MCF 10A (cell line): ENCODE results near the gene ASXL3. TPM values are rescaled to one million over a fixed set of nuclear protein-coding genes. Genes with fewer than 3 reads are reported as not detected.

ENCODE experiments used
- BruUV-seq: library from RNA; stranded (reverse); fragments of 400-500 nt; replicated peaks from 2 replicates; lab custom pipeline; 2021; lab: Mats Ljungman, UMichigan
- CTCF ChIA-PET: fragments of 300-600 bp; sonication (Branson Sonifier 250); formaldehyde crosslinking; extraction: SDS; loops from one replicate; lab custom pipeline; 2021; ENCODE audit warnings: antibody characterized with exemption, inconsistent platforms; lab: Yijun Ruan, JAX
- POLR2A ChIA-PET: fragments of 300-600, 350-650 bp; sonication (Branson Sonifier 250); formaldehyde crosslinking; extraction: SDS; loops from one replicate; lab custom pipeline; 2020; ENCODE audit warnings: antibody characterized with exemption, inconsistent platforms; lab: Yijun Ruan, JAX
- DNase-seq: peaks from one replicate; pipeline ENCODE4 v3.0.0-alpha.2; 2018; ENCODE audit not compliant: unreplicated experiment
- H3K27ac Mint-ChIP-seq: one replicate; pipeline ENCODE4 v1.8.0; 2022; ENCODE audit warnings: mild to moderate bottlenecking, low read depth, mixed read lengths; ENCODE audit not compliant: unreplicated experiment
- H3K27me3 Mint-ChIP-seq: one replicate; pipeline ENCODE4 v1.8.0; 2022; ENCODE audit warnings: mixed read lengths; ENCODE audit not compliant: insufficient read depth, unreplicated experiment
- H3K36me3 Mint-ChIP-seq: one replicate; pipeline ENCODE4 v1.8.0; 2022; ENCODE audit warnings: mild to moderate bottlenecking, moderate library complexity, mixed read lengths; ENCODE audit not compliant: insufficient read depth, unreplicated experiment
- H3K4me1 Mint-ChIP-seq: one replicate; pipeline ENCODE4 v1.8.0; 2022; ENCODE audit warnings: mixed read lengths; ENCODE audit not compliant: insufficient read depth, unreplicated experiment
- H3K4me3 Mint-ChIP-seq: one replicate; pipeline ENCODE4 v1.8.0; 2022; ENCODE audit warnings: mild to moderate bottlenecking, moderate library complexity, mixed read lengths; ENCODE audit not compliant: unreplicated experiment
- H3K9me3 Mint-ChIP-seq: one replicate; pipeline ENCODE4 v1.8.0; 2022; ENCODE audit warnings: mixed read lengths; ENCODE audit not compliant: unreplicated experiment
- CTCF ChIP-seq: fragments of 200-600 bp; IDR thresholded peaks from one replicate; pipeline ENCODE4 v1.8.0; 2022; ENCODE audit warnings: antibody characterized with exemption, mild to moderate bottlenecking; ENCODE audit not compliant: unreplicated experiment
- intact Hi-C: fragments of 100-400 bp; cut with micrococcal nuclease; formaldehyde crosslinking; loops from 2 replicates; pipeline ENCODE4 v1.14.1; 2022
- total RNA-seq: library from RNA; stranded (reverse); gene quantifications from 2 replicates; pipeline ENCODE4 v1.2.3, GENCODE V29; 2022

ASXL3 gene
- total RNA-seq, 1 experiment from 2014 or later = not detected

GRCh38 chr18:33581856-33582255, 3.8 kb downstream of the ASXL3 start:
- Mint-ChIP-seq H3K4me1 (no peaks in the 10 kb centered on the region), H3K9me3 (no peaks in the 10 kb centered on the region), H3K27ac (no peak overlapping the region), H3K4me3 (no peak overlapping the region), H3K27me3 (peaks cover 47% of the 10 kb centered on the region), H3K36me3 (no peaks in the 10 kb centered on the region)
- BruUV-seq = no TSS peak
- DNase-seq = no peak
- POLR2A ChIA-PET = interaction anchor here (0.5 to 0.7 kb wide), 2 partner anchors 264 to 1762 kb away, joined by 3 to 4 read pairs; partner anchors contain the start of gene ZNF24
- TF ChIP-seq CTCF = no peak
- intact Hi-C loops = no loop called here
- CTCF ChIA-PET = no interaction called here

- BruUV-seq = no TSS peak
- H3K27ac Mint-ChIP-seq = no peak overlapping the region
- CTCF ChIA-PET = no interaction called here
Observed at GRCh38 chr18:33583901-33584300, 5.9 kb downstream of the ASXL3 start.

GRCh38 chr18:33584548-33585430, 6.8 kb downstream of the ASXL3 start:
- intact Hi-C loops = no loop called here
- ChIA-PET POLR2A (no interaction called here), CTCF (interaction anchor here (0.5 kb wide), 1 partner anchor 115 kb away, joined by 3 read pairs; no protein-coding TSS in a partner anchor)
- no TSS peak for BruUV-seq
- no peak for TF ChIP-seq CTCF
- no peak overlapping the region for H3K4me3 Mint-ChIP-seq
- no peaks in the 10 kb centered on the region for H3K4me1 Mint-ChIP-seq
- no peak for DNase-seq
- no peaks in the 10 kb centered on the region for H3K9me3 Mint-ChIP-seq
- H3K27me3 Mint-ChIP-seq = peaks cover 44% of the 10 kb centered on the region
- H3K27ac Mint-ChIP-seq = no peak overlapping the region
- H3K36me3 Mint-ChIP-seq = no peaks in the 10 kb centered on the region

More at GRCh38 chr18:33583901-33584300, 5.9 kb downstream of the ASXL3 start:
- no peak for TF ChIP-seq CTCF
- POLR2A ChIA-PET = no interaction called here
- H3K9me3 Mint-ChIP-seq = no peaks in the 10 kb centered on the region
- H3K4me1 Mint-ChIP-seq = no peaks in the 10 kb centered on the region
- H3K27me3 Mint-ChIP-seq = peaks cover 41% of the 10 kb centered on the region
- H3K36me3 Mint-ChIP-seq = no peaks in the 10 kb centered on the region
- intact Hi-C loops = no loop called here
- DNase-seq = no peak
- H3K4me3 Mint-ChIP-seq = no peak overlapping the region

- intact Hi-C loops = no loop called here
- ChIA-PET POLR2A (no interaction called here), CTCF (no interaction called here)
- H3K4me1 Mint-ChIP-seq = no peaks in the 10 kb centered on the region
- no peak for TF ChIP-seq CTCF
- no peaks in the 10 kb centered on the region for H3K36me3 Mint-ChIP-seq
- no peak overlapping the region for H3K27ac Mint-ChIP-seq
- no TSS peak for BruUV-seq
- no peaks in the 10 kb centered on the region for H3K9me3 Mint-ChIP-seq
- DNase-seq = no peak
- H3K4me3 Mint-ChIP-seq = no peak overlapping the region
- peaks cover 50% of the 10 kb centered on the region for H3K27me3 Mint-ChIP-seq
Observed at GRCh38 chr18:33585431-33585775, 7.4 kb downstream of the ASXL3 start.
